Activated B cell treated with CpG ODN at 0.5 μM for 24 hours (primary cell): Measurements from ENCODE around the gene COL13A1. TPM values are rescaled to one million over a fixed set of nuclear protein-coding genes. Genes with fewer than 3 reads are reported as not detected.

Experiments
- ATAC-seq: fragments of 200-7000 bp; cut with Tn5 transposase; one replicate; pipeline ENCODE4 v1.10.0; 2021; ENCODE audit warnings: low read depth, mild to moderate bottlenecking, moderate library complexity
- CTCF ChIA-PET: fragments of 350-600 bp; sonication (Branson Sonifier 250); formaldehyde crosslinking; loops from one replicate; lab custom pipeline; 2021; ENCODE audit warnings: antibody characterized with exemption; lab: Charles Lee
- POLR2A ChIA-PET: fragments of 350-600 bp; sonication (Branson Sonifier 250); formaldehyde crosslinking; loops from one replicate; lab custom pipeline; 2021; ENCODE audit warnings: antibody characterized with exemption; lab: Charles Lee
- DNase-seq: peaks from one replicate; pipeline ENCODE4 v3.0.0; 2022
- H3K27ac Mint-ChIP-seq: one replicate; pipeline ENCODE4 v1.8.0; 2020; ENCODE audit warnings: mixed read lengths
- H3K27me3 Mint-ChIP-seq: one replicate; pipeline ENCODE4 v1.8.0; 2021; ENCODE audit warnings: mixed read lengths
- H3K36me3 Mint-ChIP-seq: one replicate; pipeline ENCODE4 v1.8.0; 2021; ENCODE audit warnings: low read depth, mixed read lengths
- H3K4me1 Mint-ChIP-seq: one replicate; pipeline ENCODE4 v1.8.0; 2021; ENCODE audit warnings: mixed read lengths
- H3K4me3 Mint-ChIP-seq: one replicate; pipeline ENCODE4 v1.8.0; 2020; ENCODE audit warnings: mild to moderate bottlenecking, mixed read lengths
- H3K9me3 Mint-ChIP-seq: one replicate; pipeline ENCODE4 v1.8.0; 2020; ENCODE audit warnings: mixed read lengths
- CTCF ChIP-seq: fragments of 200-600 bp; IDR thresholded peaks from one replicate; pipeline ENCODE4 v1.8.0; 2022; ENCODE audit warnings: antibody characterized with exemption, mild to moderate bottlenecking
- intact Hi-C: fragments of 100-400 bp; cut with micrococcal nuclease; formaldehyde crosslinking; loops from one replicate; pipeline ENCODE4 v1.15.1; 2024
- total RNA-seq: library from RNA; stranded (reverse); gene quantifications from 2 replicates; pipeline ENCODE4 v1.2.3, GENCODE V29; 2022

COL13A1 gene
- total RNA-seq, 1 donor from 2014 or later = not detected

GRCh38 chr10:69972981-69973397 is 171.3 kb downstream of the COL13A1 start:
- Mint-ChIP-seq H3K4me1 (no peaks in the 10 kb centered on the region), H3K27me3 (peaks cover 30% of the 10 kb centered on the region)

GRCh38 chr10:69973678-69974077 is 172.0 kb downstream of the COL13A1 start:
- Mint-ChIP-seq H3K36me3 (no peaks in the 10 kb centered on the region), H3K27ac (no peak overlapping the region), H3K9me3 (peaks cover 6% of the 10 kb centered on the region), H3K4me1 (no peaks in the 10 kb centered on the region), H3K4me3 (no peak overlapping the region), H3K27me3 (peaks cover 33% of the 10 kb centered on the region)
- ChIA-PET POLR2A (no interaction called here), CTCF (no interaction called here)
- ATAC-seq = no peak
- intact Hi-C loops = no loop called here
- TF ChIP-seq CTCF = no peak
- DNase-seq = no peak

More at GRCh38 chr10:69972981-69973397, 171.3 kb downstream of the COL13A1 start:
- TF ChIP-seq CTCF = no peak
- POLR2A ChIA-PET = no interaction called here
- Mint-ChIP-seq H3K4me3 (no peak overlapping the region), H3K27ac (no peak overlapping the region), H3K9me3 (peaks cover 3% of the 10 kb centered on the region), H3K36me3 (no peaks in the 10 kb centered on the region)
- ATAC-seq (no peak), DNase-seq (no peak)
- CTCF ChIA-PET = no interaction called here
- intact Hi-C loops = no loop called here

- intact Hi-C loops = no loop called here
- no peak for TF ChIP-seq CTCF
- no peak for ATAC-seq
- H3K9me3 Mint-ChIP-seq = peaks cover 8% of the 10 kb centered on the region
- POLR2A ChIA-PET = no interaction called here
- H3K36me3 Mint-ChIP-seq = no peaks in the 10 kb centered on the region
- CTCF ChIA-PET = no interaction called here
- H3K4me1 Mint-ChIP-seq = no peaks in the 10 kb centered on the region
- no peak overlapping the region for H3K27ac Mint-ChIP-seq
- no peak for DNase-seq
- peaks cover 33% of the 10 kb centered on the region for H3K27me3 Mint-ChIP-seq
- H3K4me3 Mint-ChIP-seq = no peak overlapping the region
These were observed 172.9 kb downstream of the COL13A1 start for GRCh38 chr10:69974551-69975155.

- intact Hi-C loops = no loop called here
- ChIA-PET CTCF (no interaction called here), POLR2A (no interaction called here)
- DNase-seq (no peak), ATAC-seq (no peak)
- H3K27me3 Mint-ChIP-seq = peaks cover 43% of the 10 kb centered on the region
- peaks cover 24% of the 10 kb centered on the region for H3K9me3 Mint-ChIP-seq
- H3K36me3 Mint-ChIP-seq = peaks cover 4% of the 10 kb centered on the region
- no peaks in the 10 kb centered on the region for H3K4me1 Mint-ChIP-seq
- H3K27ac Mint-ChIP-seq = no peak overlapping the region
- no peak overlapping the region for H3K4me3 Mint-ChIP-seq
- no peak for TF ChIP-seq CTCF
These were observed 175.3 kb downstream of the COL13A1 start for GRCh38 chr10:69976795-69977546.

GRCh38 chr10:69979174-69979573 is 177.5 kb downstream of the COL13A1 start:
- Mint-ChIP-seq H3K27me3 (peaks cover 50% of the 10 kb centered on the region), H3K27ac (no peak overlapping the region), H3K4me3 (no peak overlapping the region), H3K9me3 (peaks cover 34% of the 10 kb centered on the region), H3K4me1 (no peaks in the 10 kb centered on the region), H3K36me3 (peaks cover 4% of the 10 kb centered on the region)
- CTCF ChIA-PET = no interaction called here
- intact Hi-C loops = no loop called here
- ATAC-seq = no peak
- POLR2A ChIA-PET = no interaction called here
- no peak for TF ChIP-seq CTCF
- DNase-seq = no peak
